PC-9 (cell line): ENCODE measurements around the gene TOPBP1.

Source experiments
- EZH2 ChIP-seq: fragments of 200-600 bp; sonication (generic); IDR thresholded peaks from 2 replicates; pipeline ENCODE4 v1.8.0; 2017; ENCODE audit warnings: antibody characterized with exemption, low read depth
- TF ChIP-seq, protein P1 (sequence below): fragments of 200-600 bp; sonication (generic); conservative IDR thresholded peaks from 2 replicates; pipeline ENCODE4 v1.6.1; 2017; ENCODE audit warnings: mixed run types, antibody characterized with exemption, mild to moderate bottlenecking, moderate library complexity

DNA sequence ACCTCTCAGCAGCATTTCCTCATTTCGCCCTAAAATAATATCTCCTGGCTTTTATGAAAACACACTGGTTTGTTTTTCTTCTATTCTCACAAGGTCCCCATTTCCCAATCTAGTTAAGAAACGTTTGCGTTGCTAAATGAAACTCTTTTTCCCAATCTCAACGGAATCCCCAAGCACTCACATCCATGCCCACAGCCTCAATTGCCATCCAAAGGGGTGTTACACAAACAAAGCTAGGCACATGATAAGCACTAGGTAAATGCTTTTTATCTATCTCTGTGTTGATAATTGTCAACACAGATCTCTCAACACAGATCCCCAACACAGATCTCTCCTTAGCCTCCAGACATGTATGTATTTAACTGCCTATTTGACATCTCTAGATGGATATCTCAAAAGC, 49.3 kb upstream of the TOPBP1 start:
- TF ChIP-seq, protein P1, sequence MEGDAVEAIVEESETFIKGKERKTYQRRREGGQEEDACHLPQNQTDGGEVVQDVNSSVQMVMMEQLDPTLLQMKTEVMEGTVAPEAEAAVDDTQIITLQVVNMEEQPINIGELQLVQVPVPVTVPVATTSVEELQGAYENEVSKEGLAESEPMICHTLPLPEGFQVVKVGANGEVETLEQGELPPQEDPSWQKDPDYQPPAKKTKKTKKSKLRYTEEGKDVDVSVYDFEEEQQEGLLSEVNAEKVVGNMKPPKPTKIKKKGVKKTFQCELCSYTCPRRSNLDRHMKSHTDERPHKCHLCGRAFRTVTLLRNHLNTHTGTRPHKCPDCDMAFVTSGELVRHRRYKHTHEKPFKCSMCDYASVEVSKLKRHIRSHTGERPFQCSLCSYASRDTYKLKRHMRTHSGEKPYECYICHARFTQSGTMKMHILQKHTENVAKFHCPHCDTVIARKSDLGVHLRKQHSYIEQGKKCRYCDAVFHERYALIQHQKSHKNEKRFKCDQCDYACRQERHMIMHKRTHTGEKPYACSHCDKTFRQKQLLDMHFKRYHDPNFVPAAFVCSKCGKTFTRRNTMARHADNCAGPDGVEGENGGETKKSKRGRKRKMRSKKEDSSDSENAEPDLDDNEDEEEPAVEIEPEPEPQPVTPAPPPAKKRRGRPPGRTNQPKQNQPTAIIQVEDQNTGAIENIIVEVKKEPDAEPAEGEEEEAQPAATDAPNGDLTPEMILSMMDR = no peak
- no peak for TF ChIP-seq EZH2
